SK-N-MC (cell line): ENCODE measurements around the gene YWHAB.

Experiments
- EZH2 ChIP-seq: fragments of 200-600 bp; sonication (generic); IDR thresholded peaks from one replicate; pipeline ENCODE4 v1.6.1; 2017; ENCODE audit warnings: antibody characterized with exemption
- FOXP2 ChIP-seq: optimal IDR thresholded peaks from 2 replicates; pipeline ENCODE3; 2011; ENCODE audit warnings: mild to moderate bottlenecking, moderate library complexity; ENCODE audit not compliant: insufficient read depth; ENCODE audit errors: extremely low read length, control extremely low read depth
- POLR2AphosphoS5 ChIP-seq: IDR thresholded peaks from 2 replicates; pipeline ENCODE4 v1.6.1; 2012; ENCODE audit warnings: mild to moderate bottlenecking, low read depth, low read length, borderline replicate concordance

- TF ChIP-seq POLR2AphosphoS5 (no peak), EZH2 (no peak), FOXP2 (no peak)
Observed at GRCh38 chr20:44952731-44953130, 67.2 kb downstream of the YWHAB start.
